B cell (primary cell): ENCODE results near the gene CNOT1. TPM values are rescaled to one million over a fixed set of nuclear protein-coding genes. Genes with fewer than 3 reads are reported as not detected.
"Not testable (repeated sequence)": the region's sequence is repeated elsewhere in the genome, so short reads cannot be mapped to it uniquely, and the experiment has no call there.

Source experiments
- ATAC-seq: fragments of 200-7000 bp; cut with Tn5 transposase; one replicate; pipeline ENCODE4 v1.10.0; 2021; ENCODE audit warnings: low read depth, mild to moderate bottlenecking, moderate number of reproducible peaks, moderate library complexity
- CTCF ChIA-PET: fragments of 350-600 bp; sonication (Branson Sonifier 250); formaldehyde crosslinking; loops from one replicate; lab custom pipeline; 2021; ENCODE audit warnings: antibody characterized with exemption, inconsistent platforms; lab: Charles Lee
- POLR2A ChIA-PET: fragments of 350-600 bp; sonication (Branson Sonifier 250); formaldehyde crosslinking; loops from one replicate; lab custom pipeline; 2021; ENCODE audit warnings: antibody characterized with exemption; lab: Charles Lee
- DNase-seq: peaks from one replicate; pipeline ENCODE4 v3.0.0; 2013
- H2AFZ ChIP-seq: 2 replicates; pipeline ENCODE4 v1.6.1; 2012; ENCODE audit warnings: mild to moderate bottlenecking, low read depth, low read length; ENCODE audit not compliant: insufficient read depth, poor library complexity, severe bottlenecking
- H3K27ac ChIP-seq, 2 donors: 1 replicate in 1 of 2; 2 replicates in 1 of 2; pipeline ENCODE4 v1.5.1; 2012 to 2013; ENCODE audit warnings: low read length in 2 of 2, mild to moderate bottlenecking in 2 of 2, moderate library complexity in 1 of 2
- H3K27me3 ChIP-seq, 4 experiments: fragments of 200-600 bp in 1 of 4; sonication (generic) in 1 of 4; replicated peaks in 1 of 4; 1 replicate in 2 of 4; 2 replicates in 2 of 4; pipeline versions ENCODE4 v1.6.1 to v1.7.0; 2013 to 2016; ENCODE audit warnings: low read length in 3 of 4, mild to moderate bottlenecking in 2 of 4, mixed read lengths in 1 of 4, moderate library complexity in 1 of 4; ENCODE audit not compliant: insufficient read depth in 4 of 4, control insufficient read depth in 3 of 4; ENCODE audit errors: control extremely low read depth in 1 of 4
- H3K36me3 ChIP-seq, 2 experiments: replicated peaks in 1 of 2; 1 replicate in 1 of 2; 2 replicates in 1 of 2; pipeline versions ENCODE4 v1.6.1 to v1.7.1; 2013; ENCODE audit warnings: low read length in 1 of 2; ENCODE audit not compliant: insufficient read depth in 2 of 2, control insufficient read depth in 1 of 2; ENCODE audit errors: control extremely low read depth in 1 of 2, extremely low read depth in 1 of 2
- H3K4me1 ChIP-seq, 2 donors: fragments of 200-600 bp in 1 of 2; sonication (generic) in 1 of 2; 1 replicate in 1 of 2; 2 replicates in 1 of 2; pipeline versions ENCODE4 v1.5.1 to v1.6.1; 2013 to 2017; ENCODE audit warnings: low read length in 2 of 2; ENCODE audit not compliant: control insufficient read depth in 2 of 2, insufficient read depth in 2 of 2
- H3K4me2 ChIP-seq: replicated peaks from 2 replicates; pipeline ENCODE3; 2012; ENCODE audit warnings: mild to moderate bottlenecking, low read depth, low read length; ENCODE audit not compliant: poor library complexity, severe bottlenecking
- H3K4me3 ChIP-seq, 5 experiments: fragments of 200-600 bp in 1 of 5; sonication (generic) in 1 of 5; 1 replicate in 3 of 5; 2 replicates in 2 of 5; pipeline versions ENCODE4 v1.5.1 to v1.7.0; 2011 to 2016; ENCODE audit warnings: low read length in 4 of 5, mild to moderate bottlenecking in 4 of 5, low read depth in 2 of 5, control low read depth in 1 of 5, moderate library complexity in 1 of 5; ENCODE audit not compliant: insufficient read depth in 1 of 5; ENCODE audit errors: control extremely low read depth in 1 of 5, extremely low read depth in 1 of 5
- H3K79me2 ChIP-seq: fragments of 200-600 bp; sonication (generic); one replicate; pipeline ENCODE4 v1.6.0; 2016; ENCODE audit warnings: low read length; ENCODE audit not compliant: control insufficient read depth, insufficient read depth
- H3K9ac ChIP-seq: fragments of 200-600 bp; sonication (generic); 2 replicates; pipeline ENCODE4 v1.6.1; 2017; ENCODE audit warnings: mild to moderate bottlenecking, low read length, moderate library complexity
- H3K9me3 ChIP-seq, 3 donors: one replicate each; pipeline versions ENCODE4 v1.6.1 to v1.7.1; 2013; ENCODE audit warnings: low read length in 2 of 3; ENCODE audit not compliant: control insufficient read depth in 2 of 3, insufficient read depth in 1 of 3; ENCODE audit errors: control extremely low read depth in 1 of 3
- H4K20me1 ChIP-seq: 2 replicates; pipeline ENCODE4 v1.6.0; 2012; ENCODE audit warnings: mild to moderate bottlenecking, low read length; ENCODE audit not compliant: insufficient read depth, control insufficient read depth, poor library complexity, severe bottlenecking
- H3K27ac Mint-ChIP-seq: one replicate; pipeline ENCODE4 v1.8.0; 2021; ENCODE audit warnings: mixed read lengths
- H3K27me3 Mint-ChIP-seq: one replicate; pipeline ENCODE4 v1.8.0; 2021; ENCODE audit warnings: mixed read lengths
- H3K4me1 Mint-ChIP-seq: one replicate; pipeline ENCODE4 v1.8.0; 2021; ENCODE audit warnings: mixed read lengths
- H3K4me3 Mint-ChIP-seq: one replicate; pipeline ENCODE4 v1.8.0; 2021; ENCODE audit warnings: mixed read lengths
- H3K9me3 Mint-ChIP-seq: one replicate; pipeline ENCODE4 v1.8.0; 2022; ENCODE audit warnings: mixed read lengths; ENCODE audit not compliant: insufficient read depth
- CTCF ChIP-seq: fragments of 200-600 bp; IDR thresholded peaks from one replicate; pipeline ENCODE4 v1.8.0; 2022; ENCODE audit warnings: antibody characterized with exemption, mild to moderate bottlenecking
- EZH2 ChIP-seq: IDR thresholded peaks from 2 replicates; pipeline ENCODE4 v1.6.1; 2012; ENCODE audit warnings: borderline replicate concordance, low read depth, mild to moderate bottlenecking, moderate library complexity, low read length; ENCODE audit not compliant: insufficient read depth, poor library complexity, severe bottlenecking
- WGBS: methylation state at CpG from one replicate; pipeline ENCODE4 v1.1.5; 2013; ENCODE audit warnings: missing lambda C conversion rate; ENCODE audit not compliant: insufficient coverage; 5-methylcytosine and 5-hydroxymethylcytosine counted together
- intact Hi-C: fragments of 100-400 bp; cut with micrococcal nuclease; formaldehyde crosslinking; loops from one replicate; pipeline ENCODE4 v1.10.0; 2022
- polyA plus RNA-seq: library from polyadenylated mRNA; depleted of rRNA; stranded (reverse); fragments of >200 nt; gene quantifications from 2 replicates; pipeline ENCODE4 v1.2.3, GENCODE V29; 2012
- total RNA-seq, 2 donors: library from RNA; stranded (reverse); fragments of 120-200 nt in 1 of 2; gene quantifications; 1 replicate in 1 of 2; 2 replicates in 1 of 2; pipeline versions ENCODE4 v1.2.3 to v1.2.4, GENCODE V29; 2013 to 2022

Gene CNOT1
- total and polyA plus RNA-seq, 2 donors (not counting 1 experiment from before 2014, with no cell fraction given) = 211 to 268 TPM

DNA sequence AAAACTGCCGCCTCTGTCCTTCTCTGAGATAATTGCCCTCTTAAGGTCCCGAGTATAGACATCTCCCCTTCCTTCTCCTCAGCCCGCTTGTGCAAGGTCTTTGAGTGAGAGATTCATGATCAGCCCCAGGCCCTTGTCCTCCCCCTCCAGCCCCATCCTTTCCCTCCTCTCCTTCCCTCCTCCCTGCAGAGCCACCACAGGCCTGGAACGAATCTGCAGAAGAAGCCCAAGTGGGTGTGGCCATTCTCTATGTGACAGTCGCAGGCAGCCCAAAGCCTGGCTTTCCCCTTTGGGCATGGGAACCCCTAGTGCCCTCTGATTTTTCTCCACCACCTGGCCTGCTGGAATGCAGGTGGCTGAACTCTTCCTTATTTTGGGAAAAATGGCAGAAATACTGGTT lies 136.9 kb downstream of the CNOT1 start:
- H3K27ac Mint-ChIP-seq = no peak overlapping the region
- Histone ChIP-seq H3K4me1 (peaks cover under 1 to 10% of the 10 kb centered on the region in 2 donors), H2AFZ (no peak overlapping the region), H3K4me2 (no peak overlapping the region), H3K27me3 (peaks cover 0 to 5% (median 0%) of the 10 kb centered on the region in 4 experiments), H3K9me3 (no peaks in the 10 kb centered on the region), H3K79me2 (no peaks in the 10 kb centered on the region), H3K9ac (no peak overlapping the region), H3K27ac (no peak overlapping the region), H3K36me3 (no peaks in the 10 kb centered on the region), H3K4me3 (no peak overlapping the region), H4K20me1 (no peaks in the 10 kb centered on the region)
- no peaks in the 10 kb centered on the region for H3K9me3 Mint-ChIP-seq
- 63% methylated on average over 5 of the region's 5 CpGs for whole genome bisulfite sequencing
- H3K4me3 Mint-ChIP-seq = no peak overlapping the region
- intact Hi-C loops = no loop called here
- ChIA-PET POLR2A (no interaction called here), CTCF (interaction anchor here (0.7 to 1.8 kb wide), 2 partner anchors 20 to 145 kb away, joined by 3 to 5 read pairs; no protein-coding TSS in a partner anchor)
- peaks cover 9% of the 10 kb centered on the region for H3K4me1 Mint-ChIP-seq
- TF ChIP-seq CTCF = no peak
- no peak for TF ChIP-seq EZH2
- peaks cover 8% of the 10 kb centered on the region for H3K27me3 Mint-ChIP-seq
- ATAC-seq = no peak
- no peak for DNase-seq

GRCh38 chr16:58492066-58492465 lies 137.6 kb downstream of the CNOT1 start:
- Histone ChIP-seq H3K4me1 (peaks cover 3 to 14% of the 10 kb centered on the region in 2 donors), H3K27me3 (peaks cover 0 to 6% (median 0%) of the 10 kb centered on the region in 4 experiments), H3K9ac (no peak overlapping the region), H3K36me3 (no peaks in the 10 kb centered on the region), H3K9me3 (no peaks in the 10 kb centered on the region), H3K27ac (no peak overlapping the region), H3K4me3 (no peak overlapping the region), H3K4me2 (no peak overlapping the region), H3K79me2 (no peaks in the 10 kb centered on the region), H4K20me1 (no peaks in the 10 kb centered on the region), H2AFZ (no peak overlapping the region)
- POLR2A ChIA-PET = no interaction called here
- ATAC-seq (no peak), DNase-seq (no peak)
- intact Hi-C loops = no loop called here
- Mint-ChIP-seq H3K4me1 (peaks cover 11% of the 10 kb centered on the region), H3K9me3 (no peaks in the 10 kb centered on the region), H3K27ac (no peak overlapping the region), H3K4me3 (no peak overlapping the region), H3K27me3 (peaks cover 4% of the 10 kb centered on the region)
- CTCF ChIA-PET = no interaction called here
- 45% methylated on average over 4 of the region's 4 CpGs for WGBS
- TF ChIP-seq EZH2 (no peak), CTCF (no peak)

DNA sequence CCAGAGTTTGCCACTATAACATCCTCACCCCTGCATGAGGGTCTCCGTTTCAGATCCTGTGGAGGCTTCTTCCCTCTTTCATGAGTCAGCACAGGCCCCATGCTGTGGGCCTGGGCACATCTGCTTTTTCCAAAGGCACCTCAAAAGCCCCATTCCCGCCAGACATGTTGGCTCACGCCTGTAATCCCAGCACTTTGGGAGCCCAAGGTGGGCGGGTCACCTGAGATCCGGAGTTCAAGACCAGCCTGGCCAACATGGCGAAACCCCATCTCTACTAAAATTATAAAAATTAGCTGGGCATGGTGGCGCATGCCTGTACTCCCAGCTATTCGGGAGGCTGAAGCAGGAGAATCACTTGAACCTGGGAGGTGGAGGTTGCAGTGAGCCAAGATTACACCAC lies 139.1 kb downstream of the CNOT1 start:
- ATAC-seq, H2AFZ ChIP-seq, H4K20me1 ChIP-seq, H3K4me2 ChIP-seq, POLR2A ChIA-PET, H3K27ac Mint-ChIP-seq, H3K4me3 Mint-ChIP-seq, H3K27me3 Mint-ChIP-seq, H3K79me2 ChIP-seq, H3K9me3 Mint-ChIP-seq, H3K9ac ChIP-seq, H3K4me1 Mint-ChIP-seq, DNase-seq, H3K27me3 ChIP-seq, H3K36me3 ChIP-seq, intact Hi-C loops, H3K27ac ChIP-seq, H3K9me3 ChIP-seq, H3K4me3 ChIP-seq: not testable (repeated sequence)
- CTCF ChIA-PET = interaction anchor here (0.7 to 1.5 kb wide), 3 partner anchors 153 to 1571 kb away, joined by 3 to 9 read pairs (median 3); no protein-coding TSS in a partner anchor
- H3K4me1 ChIP-seq = peaks cover 3 to 14% of the 10 kb centered on the region in 2 donors
- WGBS = 83% methylated on average over 2 of the region's 8 CpGs
